ENCODE measurements around the gene ACSM3. TPM values are rescaled to one million over a fixed set of nuclear protein-coding genes. Genes with fewer than 3 reads are reported as not detected.

ACSM3 gene
- total and polyA plus RNA-seq, 9 of the 15 experiments (the other 6 are each of a cell fraction or from before 2014, with no cell fraction given): 112 to 420 (median 182) TPM

GRCh38 chr16:20744922-20745440 lies 18.8 kb upstream of the ACSM3 start (continued):
- TF ChIP-seq BRF2 (IDR thresholded peaks at IDR 0.05; ENCODE audit: borderline replicate concordance, insufficient read depth, insufficient read length): no peak
- no peak for TF ChIP-seq HINFP (tag; conservative IDR thresholded peaks at IDR 0.05; ENCODE audit: low read depth)
- no peak for TF ChIP-seq XRCC4 (IDR thresholded peaks at IDR 0.05; ENCODE audit: extremely low read depth, insufficient read depth, insufficient read length)
- TF ChIP-seq ZNF124 (CRISPR knock-in tag; IDR thresholded peaks at IDR 0.05): no peak
- peak; percentile 45; the same call in 1 of the 2 replicates for TF ChIP-seq POLR2H (tag; IDR thresholded peaks at IDR 0.05; ENCODE audit: low read depth)
- TF ChIP-seq ZBTB5 (IDR thresholded peaks at IDR 0.05): no peak
- TF ChIP-seq FOXJ2 (tag; IDR thresholded peaks at IDR 0.05): no peak
- no peak for TF ChIP-seq MYBL2 (IDR thresholded peaks at IDR 0.05; ENCODE audit: low read depth)
- no peak for TF ChIP-seq MYBL2 (CRISPR knock-in tag; IDR thresholded peaks at IDR 0.05; ENCODE audit: borderline replicate concordance)
- no peak for TF ChIP-seq ZNF277 (CRISPR knock-in tag; IDR thresholded peaks at IDR 0.05; ENCODE audit: borderline replicate concordance)
- TF ChIP-seq MTA2 (IDR thresholded peaks at IDR 0.05; ENCODE audit: low read depth): peak; percentile 69
- TF ChIP-seq MCM2 (IDR thresholded peaks at IDR 0.05; ENCODE audit: low read depth): no peak
- no peak for TF ChIP-seq KAT8 (IDR thresholded peaks at IDR 0.05; ENCODE audit: low read depth)
- TF ChIP-seq ZKSCAN1 (IDR thresholded peaks at IDR 0.05; ENCODE audit: low read depth, low read length): no peak
- TF ChIP-seq RERE (CRISPR knock-in tag; IDR thresholded peaks at IDR 0.05; ENCODE audit: borderline replicate concordance): no peak
- peak; percentile 90 for TF ChIP-seq CBFA2T3 (IDR thresholded peaks at IDR 0.05)

All from K562 (cell line).